ENCODE measurements around the gene PNPLA5. TPM values are rescaled to one million over a fixed set of nuclear protein-coding genes. Genes with fewer than 3 reads are reported as not detected.

Gene PNPLA5
- total and polyA plus RNA-seq, 9 of the 15 experiments (the other 6 are each of a cell fraction or from before 2014, with no cell fraction given): not detected

DNA sequence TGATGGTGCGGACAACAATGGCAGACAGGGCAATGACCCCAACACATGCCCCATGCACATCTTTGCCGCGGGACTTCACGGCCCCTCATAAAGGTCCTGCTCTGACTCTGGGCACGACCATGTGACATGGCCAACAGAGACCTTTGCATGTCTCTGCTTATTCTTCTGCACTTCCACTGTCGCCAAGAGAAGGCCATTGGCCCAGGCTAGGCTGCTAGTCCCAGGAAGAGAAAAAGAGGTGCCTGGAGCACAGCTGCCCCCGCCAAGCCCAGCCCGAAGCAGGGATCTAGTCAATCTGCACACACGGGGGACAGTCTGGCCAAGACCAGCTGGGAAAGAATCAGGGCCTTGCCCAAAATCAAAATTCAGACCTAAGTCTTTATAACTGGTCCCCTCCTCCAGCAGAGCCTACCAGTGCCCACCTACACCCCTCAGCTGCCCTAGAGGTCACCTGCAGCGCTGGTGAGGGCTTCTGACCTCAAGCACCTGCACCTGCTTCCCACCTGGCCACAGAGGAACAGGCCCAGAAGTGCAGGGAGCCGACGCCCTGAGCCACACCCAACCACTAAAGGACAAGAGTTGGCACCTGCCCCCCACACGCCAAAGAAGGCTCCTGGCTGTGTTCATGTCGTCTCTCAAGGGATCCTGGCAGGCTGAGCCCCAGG is 37.6 kb downstream of the PNPLA5 start:
- Histone ChIP-seq H3K9ac (ENCODE audit: insufficient read depth in 1 of 2, low read depth in 2 of 2, low read length in 2 of 2) (no peak overlapping the region), H3K27ac (ENCODE audit: extremely low read depth, low read depth, low read length) (no peak overlapping the region), H3K27me3 (ENCODE audit: control insufficient read depth in 2 of 2, insufficient read depth in 2 of 2, low read length in 2 of 2) (peaks cover 3 to 32% of the 10 kb centered on the region in 2 experiments; a peak in 2 of 5 replicates), H3K79me2 (ENCODE audit: control insufficient read depth, insufficient read depth, low read length) (no peaks in the 10 kb centered on the region), H3K4me3 (no peak overlapping the region), H3K4me1 (replicated peaks in 1 of 2; ENCODE audit: control insufficient read depth in 2 of 2, insufficient read depth in 2 of 2, low read length in 2 of 2) (no peaks in the 10 kb centered on the region), H2AFZ (ENCODE audit: low read depth, low read length) (no peak overlapping the region), H3K36me3 (ENCODE audit: control insufficient read depth, insufficient read depth, low read length) (no peaks in the 10 kb centered on the region), H3K9me1 (ENCODE audit: control insufficient read depth, insufficient read depth, low read length) (no peaks in the 10 kb centered on the region), H3K9me3 (replicated peaks; ENCODE audit: control insufficient read depth, insufficient read depth, low read depth, low read length) (no peaks in the 10 kb centered on the region), H4K20me1 (replicated peaks; ENCODE audit: control insufficient read depth, insufficient read depth, low read length) (no peaks in the 10 kb centered on the region; the same call in 1 of the 2 replicates), H3K4me2 (ENCODE audit: insufficient read depth, low read length) (no peak overlapping the region)
- 0% methylated on average over 10 of the region's 14 CpGs for WGBS (ENCODE audit: insufficient coverage, low coverage, missing lambda C conversion rate)
- TF ChIP-seq CEBPB (tag; IDR thresholded peaks at IDR 0.05) (no peak), ZNF507 (tag; conservative IDR thresholded peaks at IDR 0.05) (no peak), CBX3 (IDR thresholded peaks at IDR 0.05; ENCODE audit: borderline replicate concordance in 1 of 2, low read length in 2 of 2) (no peak), SLC30A9 (CRISPR knock-in tag; IDR thresholded peaks at IDR 0.05) (no peak), FOS (IDR thresholded peaks at IDR 0.05; ENCODE audit: extremely low read depth, insufficient read length) (no peak), SMARCB1 (IDR thresholded peaks at IDR 0.05; ENCODE audit: insufficient read length, low read depth) (no peak), TEAD2 (tag; IDR thresholded peaks at IDR 0.05) (no peak), FOSL1 (tag; conservative IDR thresholded peaks at IDR 0.05) (no peak), RBM25 (IDR thresholded peaks at IDR 0.05; ENCODE audit: low read depth, low read length, severe bottlenecking) (no peak)
- TF ChIP-seq, protein P1, sequence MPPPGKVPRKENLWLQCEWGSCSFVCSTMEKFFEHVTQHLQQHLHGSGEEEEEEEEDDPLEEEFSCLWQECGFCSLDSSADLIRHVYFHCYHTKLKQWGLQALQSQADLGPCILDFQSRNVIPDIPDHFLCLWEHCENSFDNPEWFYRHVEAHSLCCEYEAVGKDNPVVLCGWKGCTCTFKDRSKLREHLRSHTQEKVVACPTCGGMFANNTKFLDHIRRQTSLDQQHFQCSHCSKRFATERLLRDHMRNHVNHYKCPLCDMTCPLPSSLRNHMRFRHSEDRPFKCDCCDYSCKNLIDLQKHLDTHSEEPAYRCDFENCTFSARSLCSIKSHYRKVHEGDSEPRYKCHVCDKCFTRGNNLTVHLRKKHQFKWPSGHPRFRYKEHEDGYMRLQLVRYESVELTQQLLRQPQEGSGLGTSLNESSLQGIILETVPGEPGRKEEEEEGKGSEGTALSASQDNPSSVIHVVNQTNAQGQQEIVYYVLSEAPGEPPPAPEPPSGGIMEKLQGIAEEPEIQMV (tag; conservative IDR thresholded peaks at IDR 0.05; ENCODE audit: low read depth): no peak
- TF ChIP-seq, protein P2, sequence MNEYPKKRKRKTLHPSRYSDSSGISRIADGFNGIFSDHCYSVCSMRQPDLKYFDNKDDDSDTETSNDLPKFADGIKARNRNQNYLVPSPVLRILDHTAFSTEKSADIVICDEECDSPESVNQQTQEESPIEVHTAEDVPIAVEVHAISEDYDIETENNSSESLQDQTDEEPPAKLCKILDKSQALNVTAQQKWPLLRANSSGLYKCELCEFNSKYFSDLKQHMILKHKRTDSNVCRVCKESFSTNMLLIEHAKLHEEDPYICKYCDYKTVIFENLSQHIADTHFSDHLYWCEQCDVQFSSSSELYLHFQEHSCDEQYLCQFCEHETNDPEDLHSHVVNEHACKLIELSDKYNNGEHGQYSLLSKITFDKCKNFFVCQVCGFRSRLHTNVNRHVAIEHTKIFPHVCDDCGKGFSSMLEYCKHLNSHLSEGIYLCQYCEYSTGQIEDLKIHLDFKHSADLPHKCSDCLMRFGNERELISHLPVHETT (CRISPR knock-in tag; conservative IDR thresholded peaks at IDR 0.05 in 1 of 2, IDR thresholded peaks at IDR 0.05 in 1 of 2): no peak
- TF ChIP-seq, protein P3, sequence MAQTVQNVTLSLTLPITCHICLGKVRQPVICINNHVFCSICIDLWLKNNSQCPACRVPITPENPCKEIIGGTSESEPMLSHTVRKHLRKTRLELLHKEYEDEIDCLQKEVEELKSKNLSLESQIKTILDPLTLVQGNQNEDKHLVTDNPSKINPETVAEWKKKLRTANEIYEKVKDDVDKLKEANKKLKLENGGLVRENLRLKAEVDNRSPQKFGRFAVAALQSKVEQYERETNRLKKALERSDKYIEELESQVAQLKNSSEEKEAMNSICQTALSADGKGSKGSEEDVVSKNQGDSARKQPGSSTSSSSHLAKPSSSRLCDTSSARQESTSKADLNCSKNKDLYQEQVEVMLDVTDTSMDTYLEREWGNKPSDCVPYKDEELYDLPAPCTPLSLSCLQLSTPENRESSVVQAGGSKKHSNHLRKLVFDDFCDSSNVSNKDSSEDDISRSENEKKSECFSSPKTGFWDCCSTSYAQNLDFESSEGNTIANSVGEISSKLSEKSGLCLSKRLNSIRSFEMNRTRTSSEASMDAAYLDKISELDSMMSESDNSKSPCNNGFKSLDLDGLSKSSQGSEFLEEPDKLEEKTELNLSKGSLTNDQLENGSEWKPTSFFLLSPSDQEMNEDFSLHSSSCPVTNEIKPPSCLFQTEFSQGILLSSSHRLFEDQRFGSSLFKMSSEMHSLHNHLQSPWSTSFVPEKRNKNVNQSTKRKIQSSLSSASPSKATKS (CRISPR knock-in tag; IDR thresholded peaks at IDR 0.05): no peak
- ChIA-PET CTCF (ENCODE audit: low intra/inter-chr PET ratio) (no interaction called here), POLR2A (interaction anchor here (0.6 kb wide), 1 partner anchor 88 kb away, joined by 3 read pairs; no protein-coding TSS in a partner anchor)
- intact Hi-C loops (cut with micrococcal nuclease): no loop called here
- in situ Hi-C loops (cut with MboI): no loop called here
- no TSS peak for BruUV-seq (replicated peaks)
- FAIRE-seq: no peak
- no peak for ATAC-seq
- no peak for DNase-seq (ENCODE audit: extremely low read depth in 1 of 4, low spot score in 3 of 4)
